ENCODE results near the gene SGCD. TPM values are rescaled to one million over a fixed set of nuclear protein-coding genes. Genes with fewer than 3 reads are reported as not detected.

SGCD gene
- total and polyA plus RNA-seq, 9 of the 15 experiments (the other 6 are each of a cell fraction or from before 2014, with no cell fraction given): not detected

- WGBS (ENCODE audit: insufficient coverage, low coverage, missing lambda C conversion rate): 0% methylated on average over 3 of the region's 3 CpGs
- TF ChIP-seq SOX6 (IDR thresholded peaks at IDR 0.05): no peak
- no peak for TF ChIP-seq NELFE (IDR thresholded peaks at IDR 0.05; ENCODE audit: insufficient read depth, insufficient read length)
- no peak for TF ChIP-seq NR2C1 (IDR thresholded peaks at IDR 0.05)
- no peak for TF ChIP-seq NR2C1 (tag; IDR thresholded peaks at IDR 0.05)
- TF ChIP-seq NCOA1 (IDR thresholded peaks at IDR 0.05; ENCODE audit: low read depth): no peak
- TF ChIP-seq TRIM28 (IDR thresholded peaks at IDR 0.05): no peak
- no peak for TF ChIP-seq RUNX1 (IDR thresholded peaks at IDR 0.05; ENCODE audit: low read depth)
- no peak for TF ChIP-seq ZFP36 (IDR thresholded peaks at IDR 0.05; ENCODE audit: low read depth, low read length, partially characterized antibody)
- no peak for TF ChIP-seq ZNF778 (CRISPR knock-in tag; IDR thresholded peaks at IDR 0.05)
- no peaks in the 10 kb centered on the region for H3K36me3 ChIP-seq (ENCODE audit: control insufficient read depth, insufficient read depth, low read length)
Measured at GRCh38 chr5:156361436-156362109, 34.6 kb downstream of the SGCD start.

More at GRCh38 chr5:156361436-156362109, 34.6 kb downstream of the SGCD start:
- intact Hi-C loops (cut with micrococcal nuclease) (no loop called here), in situ Hi-C loops (cut with MboI) (no loop called here)
- H3K27ac ChIP-seq (ENCODE audit: extremely low read depth, low read depth, low read length): no peak overlapping the region
- no peak overlapping the region for H3K4me2 ChIP-seq (ENCODE audit: insufficient read depth, low read length)
- no peaks in the 10 kb centered on the region for H4K20me1 ChIP-seq (replicated peaks; ENCODE audit: control insufficient read depth, insufficient read depth, low read length)
- no peak overlapping the region for H3K4me3 ChIP-seq
- H3K9ac ChIP-seq (ENCODE audit: insufficient read depth in 1 of 2, low read depth in 2 of 2, low read length in 2 of 2): no peak overlapping the region
- no peak for ATAC-seq
- no peaks in the 10 kb centered on the region for H3K27me3 ChIP-seq (ENCODE audit: control insufficient read depth in 2 of 2, insufficient read depth in 2 of 2, low read length in 2 of 2)
- ChIA-PET POLR2A (no interaction called here), CTCF (ENCODE audit: low intra/inter-chr PET ratio) (no interaction called here)
- no peak for DNase-seq (ENCODE audit: extremely low read depth in 1 of 4, low spot score in 3 of 4)
- no peaks in the 10 kb centered on the region for H3K79me2 ChIP-seq (ENCODE audit: control insufficient read depth, insufficient read depth, low read length)
- no peaks in the 10 kb centered on the region for H3K4me1 ChIP-seq (replicated peaks in 1 of 2; ENCODE audit: control insufficient read depth in 2 of 2, insufficient read depth in 2 of 2, low read length in 2 of 2)
- H3K9me3 ChIP-seq (replicated peaks; ENCODE audit: control insufficient read depth, insufficient read depth, low read depth, low read length): no peaks in the 10 kb centered on the region
- BruUV-seq (replicated peaks): no TSS peak
- no peak for FAIRE-seq
- H2AFZ ChIP-seq (ENCODE audit: low read depth, low read length): no peak overlapping the region
- H3K9me1 ChIP-seq (ENCODE audit: control insufficient read depth, insufficient read depth, low read length): no peaks in the 10 kb centered on the region
